ENCODE results near the gene ZNF618.

Gene ZNF618

DNA sequence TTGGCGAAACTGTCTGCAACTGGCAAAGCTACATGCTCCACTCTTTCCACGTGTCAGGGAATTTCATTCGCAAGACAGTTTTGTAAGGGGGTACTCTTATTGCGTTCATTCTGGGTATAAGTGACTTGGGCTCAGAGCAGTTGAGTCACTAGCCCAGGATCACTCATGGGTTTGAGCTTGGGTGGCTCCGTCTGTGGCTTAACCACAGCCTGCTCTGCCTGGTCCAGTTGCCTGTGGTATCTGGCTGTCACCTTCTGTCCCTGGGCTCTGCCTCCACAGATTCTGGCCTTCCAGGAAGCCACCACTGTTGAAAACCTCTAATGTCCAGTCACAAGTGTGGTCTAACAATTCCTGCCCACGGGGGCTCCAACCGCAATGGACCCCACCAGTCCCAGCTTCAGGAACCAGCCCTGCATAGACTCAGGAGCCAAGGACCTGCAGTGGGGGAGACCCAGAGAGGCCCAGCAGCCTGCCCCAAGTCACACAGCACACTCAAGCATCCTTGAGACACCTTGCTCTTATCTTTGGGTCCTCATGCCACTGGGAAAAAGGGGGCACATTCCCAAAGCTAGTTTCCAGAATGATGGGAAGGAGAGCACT, 212.6 kb downstream of the ZNF618 start:
- no peak for FAIRE-seq

DNA sequence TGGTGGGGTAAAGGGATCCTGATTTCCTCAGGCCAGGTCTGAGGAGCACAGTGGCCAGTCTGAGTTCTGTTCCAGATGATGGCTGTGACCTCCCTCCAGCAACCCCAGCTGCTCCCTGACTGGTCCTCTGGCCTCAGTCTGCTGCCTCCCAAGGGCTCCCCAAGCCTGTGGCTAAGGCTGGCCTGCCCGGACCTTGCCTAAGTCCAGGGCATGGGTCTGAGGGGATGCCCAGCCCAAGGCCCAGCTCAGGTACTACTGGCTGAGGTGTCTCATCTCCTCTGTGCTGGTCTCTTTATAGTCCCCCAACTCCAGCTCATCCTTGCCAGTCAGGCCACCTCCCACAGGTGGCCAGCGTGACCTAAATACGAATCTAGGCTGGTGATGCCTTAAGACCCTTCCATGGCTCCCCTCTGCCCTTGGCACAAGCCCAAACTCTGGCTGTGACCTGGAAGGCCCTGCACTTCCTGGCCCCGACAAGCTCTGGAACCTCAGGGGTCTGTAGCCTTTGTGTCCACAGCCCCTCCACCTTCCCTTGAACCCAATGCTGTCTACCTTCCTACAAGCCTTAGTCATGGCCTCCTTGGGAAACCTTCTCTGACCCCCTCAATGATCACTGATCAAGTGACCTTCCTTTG, 213.2 kb downstream of the ZNF618 start:
- FAIRE-seq = no peak

DNA sequence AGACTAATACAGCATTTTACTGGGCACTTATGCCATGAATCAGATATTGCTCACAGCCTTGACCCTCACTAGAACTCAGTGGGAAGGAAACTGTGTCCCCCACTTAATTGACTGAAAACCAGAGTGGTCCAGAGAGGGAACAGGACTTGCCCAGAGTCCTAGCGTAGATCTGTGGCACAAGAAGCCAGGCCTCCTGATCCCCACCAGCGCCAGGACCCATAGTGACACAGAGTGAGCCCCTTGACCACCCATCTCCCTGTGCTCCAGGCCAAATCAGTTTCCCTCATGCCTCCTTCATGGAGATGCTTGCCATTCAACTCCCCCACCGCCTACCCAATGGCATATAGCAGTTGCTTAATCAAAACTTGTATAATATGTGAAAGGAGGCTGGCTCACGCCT, 214.7 kb downstream of the ZNF618 start:
- no peak for FAIRE-seq

DNA sequence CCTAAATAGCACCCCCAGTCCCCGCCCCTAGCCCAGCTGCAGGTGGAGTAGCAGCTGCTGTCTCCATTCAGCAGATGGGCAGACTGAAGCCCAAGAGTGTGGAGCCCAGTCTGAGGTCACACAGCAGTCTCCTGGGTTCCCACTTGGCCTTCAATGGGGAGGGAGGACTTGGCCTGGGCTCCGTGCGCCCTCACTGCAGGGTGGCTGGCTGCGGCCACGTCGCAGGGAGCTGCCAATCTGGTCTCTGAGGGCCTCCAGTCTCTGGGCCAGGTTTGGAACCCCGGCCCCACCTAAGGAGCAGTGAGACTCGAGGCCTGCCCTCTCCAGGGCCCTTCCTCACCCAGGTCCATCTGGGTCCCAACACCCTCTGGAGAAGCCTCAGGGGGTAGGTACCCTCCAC, 215.6 kb downstream of the ZNF618 start:
- FAIRE-seq = no peak

DNA sequence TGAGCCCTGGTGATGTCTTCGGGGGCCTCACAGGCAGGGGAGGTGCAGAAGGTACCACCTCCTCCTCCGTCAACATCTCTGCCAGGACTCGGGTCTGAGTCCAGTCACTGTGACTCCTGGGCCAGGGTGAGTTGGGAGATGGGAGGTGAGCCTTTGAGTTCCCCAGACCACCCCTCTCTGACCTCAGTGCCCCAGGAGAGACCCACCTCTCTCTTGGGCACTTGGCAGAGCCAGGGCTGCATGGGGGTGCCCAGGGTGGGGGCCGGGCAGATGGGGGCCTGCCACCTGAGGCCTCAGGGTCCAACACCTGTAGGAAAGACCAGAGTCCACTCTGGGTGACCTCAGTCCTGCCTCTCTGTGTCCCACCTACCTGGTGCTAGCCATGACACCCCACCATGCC, 216.2 kb downstream of the ZNF618 start:
- no peak for FAIRE-seq

- FAIRE-seq = no peak
Measured at GRCh38 chr9:114093031-114093471, 216.9 kb downstream of the ZNF618 start.

GRCh38 chr9:114093761-114094505, 217.8 kb downstream of the ZNF618 start:
- no peak for FAIRE-seq

DNA sequence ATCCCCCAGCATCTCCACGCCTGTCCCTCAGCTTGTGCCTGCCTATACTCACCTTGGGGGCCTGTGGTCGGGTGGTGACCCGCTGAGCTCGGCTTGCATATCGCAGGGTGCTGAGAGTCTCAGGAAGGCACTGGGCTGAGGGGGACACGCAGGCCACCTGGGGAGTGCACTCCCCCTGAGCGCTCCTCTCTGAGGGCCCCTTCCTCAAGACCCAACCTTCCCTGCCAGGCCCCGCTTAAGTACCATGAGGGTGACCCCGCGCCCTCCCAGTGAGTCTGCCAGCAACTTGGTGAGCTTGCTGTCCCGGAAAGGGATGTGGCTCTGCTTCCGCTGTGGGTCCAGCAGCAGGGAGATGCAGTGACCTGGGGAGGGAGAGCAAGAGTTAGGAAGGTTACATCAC, 218.9 kb downstream of the ZNF618 start:
- FAIRE-seq = no peak

DNA sequence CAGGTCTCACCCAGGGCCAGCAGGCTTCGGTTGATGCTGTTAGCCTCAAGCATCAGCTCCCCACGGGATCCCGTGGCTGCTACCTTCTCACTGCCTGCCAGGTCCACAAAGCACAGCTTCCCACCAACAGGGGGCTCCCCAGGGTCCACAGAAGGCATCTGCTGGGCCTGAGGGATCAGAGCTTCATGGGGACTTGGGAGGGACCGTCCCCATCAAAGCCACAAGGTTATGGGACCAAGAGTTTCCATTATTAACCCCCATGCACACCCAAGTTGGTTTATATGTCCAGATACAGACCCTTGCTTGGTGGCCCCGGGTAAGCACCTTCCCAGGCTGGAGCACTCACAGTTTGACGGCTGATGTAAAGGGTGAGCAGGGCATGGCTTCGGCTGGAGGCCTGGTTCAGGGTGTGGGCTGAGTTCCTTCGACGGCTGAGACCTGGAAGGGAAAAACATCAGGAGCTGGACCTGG, 220.0 kb downstream of the ZNF618 start:
- no peak for FAIRE-seq

DNA sequence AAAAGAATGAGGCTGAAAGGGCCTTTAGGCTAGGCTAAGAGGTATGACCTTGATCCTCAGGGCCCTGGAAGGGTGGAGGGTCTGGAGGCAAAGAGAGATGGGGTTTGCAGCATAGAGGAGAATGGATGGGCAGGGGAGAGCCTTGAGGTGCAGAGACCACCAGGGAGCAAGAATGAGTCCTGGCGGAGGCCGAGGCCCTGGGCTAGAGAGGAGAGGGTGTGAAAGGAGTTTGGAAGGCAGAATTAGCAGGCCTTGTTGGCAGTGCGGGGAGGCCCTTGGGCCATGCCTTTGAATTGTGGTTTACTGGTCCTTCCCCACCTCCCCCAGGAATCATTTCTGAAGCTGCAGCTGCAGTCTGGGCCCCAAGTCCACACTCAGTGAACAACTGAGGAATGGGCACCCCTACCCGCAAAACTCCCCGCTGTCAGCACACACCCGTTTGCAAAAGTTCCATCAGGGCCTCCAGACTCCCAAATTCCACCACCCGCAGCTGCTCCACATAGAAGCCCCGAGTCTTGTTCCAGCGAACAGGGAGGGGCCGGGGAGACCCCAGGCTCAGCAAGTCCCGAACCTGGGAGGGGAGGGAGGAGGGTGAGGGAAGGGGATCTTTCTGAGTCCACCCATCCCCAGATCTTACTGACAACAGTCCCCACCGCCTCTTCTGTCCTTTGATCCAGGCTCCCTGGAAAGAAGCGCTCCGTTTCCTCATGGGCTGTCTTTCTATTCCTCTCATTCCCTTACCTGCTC, 220.9 kb downstream of the ZNF618 start:
- FAIRE-seq = no peak

DNA sequence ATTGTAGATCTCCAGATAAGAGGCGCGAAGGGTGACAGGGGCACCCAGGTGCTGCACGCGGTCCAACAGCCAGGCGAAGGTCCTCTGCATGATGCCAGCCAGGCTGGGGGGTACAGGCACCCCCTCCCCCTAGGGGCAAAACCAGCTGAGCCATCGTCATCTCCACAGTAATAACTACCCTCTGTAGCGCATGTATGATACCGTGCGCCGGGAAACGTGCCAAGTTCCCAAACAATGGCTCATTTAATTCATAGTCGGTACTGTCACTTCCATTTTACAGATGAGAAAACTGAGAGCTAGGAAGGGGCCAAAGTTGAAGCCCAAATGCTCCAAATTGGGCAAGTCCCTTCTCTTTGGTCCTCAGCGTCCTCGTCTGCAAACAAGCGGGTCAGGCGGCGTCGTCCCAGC, 221.5 kb downstream of the ZNF618 start:
- no peak for FAIRE-seq

DNA sequence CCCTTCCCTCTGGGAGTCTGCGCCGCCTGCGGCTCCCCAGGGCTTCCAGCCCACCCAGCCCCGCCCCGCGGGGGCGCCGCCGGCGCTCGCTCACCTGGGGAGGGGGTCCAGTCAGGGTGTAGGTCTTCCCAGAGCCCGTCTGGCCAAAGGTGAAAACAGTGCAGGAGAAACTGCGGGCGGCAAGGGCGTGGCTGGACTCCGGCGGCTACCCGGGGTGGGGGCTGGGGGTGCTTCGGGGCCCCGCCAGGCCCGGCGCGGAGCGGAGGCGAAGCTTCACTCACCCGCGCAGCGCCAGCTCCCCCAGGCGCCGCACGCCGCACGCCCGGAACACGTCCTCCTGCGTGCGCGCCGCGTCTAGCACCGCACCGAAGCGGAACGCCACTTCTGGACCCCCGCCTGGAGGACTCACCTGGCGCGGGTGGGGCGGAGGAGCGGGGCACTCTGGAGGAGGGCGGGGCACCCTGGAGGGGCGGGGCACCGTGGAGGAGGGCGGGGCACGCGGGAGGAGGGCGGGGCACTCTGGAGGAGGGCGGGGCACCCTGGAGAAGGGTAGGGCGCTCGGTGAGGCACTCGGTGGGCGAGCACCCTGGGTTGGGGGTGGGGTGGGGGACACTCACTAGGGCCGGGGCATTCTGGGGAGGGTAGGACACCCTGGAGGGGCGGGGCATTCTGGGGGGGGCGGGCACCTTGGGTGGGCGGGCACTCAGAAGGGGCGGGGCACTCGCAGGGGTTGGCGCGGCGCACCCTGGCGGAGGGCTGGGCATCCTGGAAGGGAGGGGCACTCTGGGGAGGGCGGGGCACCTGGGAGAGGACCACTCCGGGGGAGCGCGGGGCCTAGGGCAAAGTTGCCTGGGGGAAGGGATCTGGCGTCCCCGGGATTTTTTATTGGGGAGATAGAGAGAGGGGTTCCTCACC, 222.2 kb downstream of the ZNF618 start:
- no peak for FAIRE-seq

GRCh38 chr9:114098936-114099668, 223.0 kb downstream of the ZNF618 start, which contains the start of gene KIF12:
Gene KIF12 (minus strand): TSS chr9:114099292. CDS start chr9:114099276, 16 bp downstream.
- no peak for FAIRE-seq

- no peak for FAIRE-seq
Measured at GRCh38 chr9:114099669-114100270, 223.7 kb downstream of the ZNF618 start.

DNA sequence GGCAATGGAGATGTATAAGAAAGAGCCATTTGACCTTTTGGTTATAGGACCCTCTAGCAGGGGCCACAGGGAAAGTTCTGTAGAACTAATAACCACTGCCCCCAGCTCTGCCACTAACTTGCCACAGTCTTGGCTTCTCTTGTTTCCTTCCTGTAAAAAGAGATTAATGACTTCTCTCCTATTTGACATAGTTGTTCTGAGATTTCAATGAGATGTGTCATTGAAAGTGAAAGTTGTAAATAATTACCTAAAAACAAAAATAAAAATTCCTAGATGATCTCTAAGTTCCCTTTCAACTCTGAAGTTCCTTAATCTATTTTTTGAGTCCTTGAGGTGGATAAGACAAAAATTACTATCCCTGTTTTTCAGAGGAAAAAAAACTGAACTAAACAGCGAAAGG, 224.4 kb downstream of the ZNF618 start:
- FAIRE-seq = no peak

GRCh38 chr9:114102484-114102883, 226.4 kb downstream of the ZNF618 start:
- peak; percentile 60 for FAIRE-seq

GRCh38 chr9:114105236-114105635, 229.1 kb downstream of the ZNF618 start:
- no peak for FAIRE-seq

Measured in TTC549 (cell line).